GM19099 (cell line): ENCODE results near the gene PGA5.

ENCODE experiments used
- POLR2A ChIP-seq: IDR thresholded peaks from 3 replicates; pipeline ENCODE4 v1.6.1; 2011; ENCODE audit warnings: low read depth; ENCODE audit not compliant: insufficient read length; ENCODE audit errors: extremely low read depth

The PGA5 gene

DNA sequence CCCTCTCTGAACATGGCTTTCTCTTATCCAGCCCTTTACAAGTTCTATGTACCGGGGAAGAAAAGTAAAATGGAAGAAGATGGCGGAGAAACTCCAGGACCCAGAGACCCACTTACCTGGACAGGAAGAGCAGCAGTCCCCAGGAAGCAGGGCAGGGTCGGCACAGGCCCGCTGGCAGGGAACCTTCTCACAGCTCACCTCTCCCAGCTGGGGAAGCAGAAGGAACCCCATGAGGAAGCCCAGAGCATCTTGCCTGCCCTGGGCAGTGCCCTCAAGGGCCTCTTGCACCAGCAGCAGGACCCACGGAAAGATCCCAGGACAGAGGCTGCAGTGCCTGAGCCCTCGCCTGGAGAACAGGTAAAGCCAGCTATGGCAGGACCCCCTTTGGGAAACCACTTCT is 23.4 kb downstream of the PGA5 start:
- TF ChIP-seq POLR2A, result no peak

DNA sequence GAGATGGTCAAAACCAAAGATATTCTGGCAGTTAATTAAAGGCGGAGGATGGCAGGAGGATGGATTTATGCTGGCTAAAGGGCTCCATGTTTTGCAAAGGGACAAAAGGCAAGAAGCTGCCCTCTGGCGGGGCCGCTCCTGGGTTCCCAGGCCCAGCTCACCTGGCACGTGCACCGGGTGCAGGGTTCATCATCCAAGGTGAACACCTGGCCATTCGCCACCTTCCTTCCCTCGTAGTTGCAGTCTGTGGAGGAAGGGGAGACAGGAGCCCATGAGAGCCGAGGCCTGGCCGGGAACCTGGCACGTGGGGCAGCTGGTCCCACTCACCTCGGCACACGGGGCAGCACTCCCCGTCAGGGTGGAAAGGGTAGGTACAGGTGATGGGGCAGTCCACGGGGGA is 23.8 kb downstream of the PGA5 start:
- TF ChIP-seq POLR2A, result no peak

DNA sequence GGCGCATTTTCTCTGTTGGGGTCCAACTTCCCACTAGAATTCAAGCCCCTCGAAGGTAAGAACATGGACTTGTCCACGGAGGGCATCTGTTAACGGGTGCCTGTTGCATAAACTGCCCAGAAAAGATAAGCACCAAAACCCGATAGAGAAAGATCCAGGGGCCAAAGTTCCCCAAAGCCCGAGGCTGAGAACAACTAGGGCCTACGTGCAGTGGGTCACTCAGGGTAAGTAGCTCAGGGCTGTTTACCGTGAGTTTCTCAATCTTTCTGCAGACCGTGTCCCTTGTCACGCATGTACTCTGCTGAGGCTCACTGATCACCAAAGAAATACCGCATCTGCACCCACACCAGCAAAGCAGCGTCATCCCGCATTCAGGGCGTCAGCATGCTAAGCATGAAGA is 24.4 kb downstream of the PGA5 start:
- no peak for TF ChIP-seq POLR2A

DNA sequence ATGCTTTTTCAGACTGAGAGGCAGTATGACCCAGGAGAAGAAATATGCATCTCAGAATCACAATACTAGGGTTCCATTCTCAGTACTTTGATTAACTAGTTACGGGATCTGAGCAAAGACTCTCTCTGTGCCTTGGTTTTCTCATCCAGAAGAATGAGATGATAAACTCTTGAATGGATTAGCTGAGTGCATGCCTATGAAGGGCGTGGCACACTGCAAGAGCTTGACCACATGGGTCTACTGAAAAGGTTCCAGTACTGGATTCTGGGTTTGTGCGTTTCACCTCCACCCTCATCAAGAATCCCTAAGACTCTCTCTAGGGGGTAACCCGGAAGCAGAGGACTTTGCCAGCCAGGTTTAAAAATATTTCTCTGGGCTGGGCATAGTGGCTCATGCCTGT is 25.6 kb downstream of the PGA5 start:
- no peak for TF ChIP-seq POLR2A

DNA sequence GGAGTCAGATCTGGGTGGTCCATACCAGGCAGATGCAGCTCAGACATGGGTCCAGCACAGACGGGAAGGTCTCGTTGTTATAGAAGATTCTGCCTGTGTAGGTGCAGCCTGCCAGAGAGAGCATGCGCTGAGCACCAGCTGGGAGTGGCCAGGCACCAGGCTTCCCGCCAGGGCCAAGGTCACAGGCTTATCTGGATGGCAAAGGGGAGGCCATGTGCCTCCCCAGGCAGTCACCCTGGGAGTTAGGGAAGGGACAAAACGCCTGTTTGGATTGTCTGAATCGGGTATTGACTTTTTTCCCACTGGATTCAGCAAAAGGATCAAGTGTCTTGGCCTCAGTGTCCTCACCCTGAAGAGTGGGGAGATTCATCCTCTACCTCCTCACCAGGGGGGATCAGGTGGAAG is 26.5 kb downstream of the PGA5 start:
- TF ChIP-seq POLR2A, result no peak

DNA sequence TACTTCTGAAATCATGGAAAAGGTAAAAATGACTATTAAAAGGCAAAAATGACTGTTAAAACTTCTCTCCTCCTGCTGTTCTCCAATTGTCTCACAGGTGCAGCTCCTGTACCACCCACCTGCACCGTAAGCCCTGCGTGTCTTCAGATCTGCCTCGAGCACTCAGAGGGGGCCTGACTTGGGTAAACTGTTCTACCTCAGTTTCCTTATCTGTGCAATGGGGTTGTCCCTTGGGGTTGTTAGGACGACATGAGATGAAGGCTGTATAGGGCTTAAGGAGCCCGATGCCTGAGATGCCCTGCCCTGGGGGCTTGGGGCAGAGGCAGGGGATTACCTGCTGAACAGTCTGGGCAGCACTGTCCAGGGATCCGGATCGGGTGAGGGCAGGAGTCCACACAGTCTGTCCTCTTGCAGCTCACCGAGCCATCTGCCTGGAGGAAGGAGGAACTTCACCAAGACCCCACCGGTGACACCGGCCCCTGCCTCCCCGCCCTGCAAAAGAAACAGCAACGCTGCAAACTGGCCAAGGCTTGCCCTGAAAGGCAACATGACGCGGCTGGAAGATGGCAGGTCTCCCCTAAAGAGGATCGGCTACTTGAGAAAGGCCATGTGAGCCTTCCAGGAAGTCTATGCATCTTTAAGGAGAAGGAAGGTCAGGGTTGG is 27.7 kb downstream of the PGA5 start:
- TF ChIP-seq POLR2A, result no peak

DNA sequence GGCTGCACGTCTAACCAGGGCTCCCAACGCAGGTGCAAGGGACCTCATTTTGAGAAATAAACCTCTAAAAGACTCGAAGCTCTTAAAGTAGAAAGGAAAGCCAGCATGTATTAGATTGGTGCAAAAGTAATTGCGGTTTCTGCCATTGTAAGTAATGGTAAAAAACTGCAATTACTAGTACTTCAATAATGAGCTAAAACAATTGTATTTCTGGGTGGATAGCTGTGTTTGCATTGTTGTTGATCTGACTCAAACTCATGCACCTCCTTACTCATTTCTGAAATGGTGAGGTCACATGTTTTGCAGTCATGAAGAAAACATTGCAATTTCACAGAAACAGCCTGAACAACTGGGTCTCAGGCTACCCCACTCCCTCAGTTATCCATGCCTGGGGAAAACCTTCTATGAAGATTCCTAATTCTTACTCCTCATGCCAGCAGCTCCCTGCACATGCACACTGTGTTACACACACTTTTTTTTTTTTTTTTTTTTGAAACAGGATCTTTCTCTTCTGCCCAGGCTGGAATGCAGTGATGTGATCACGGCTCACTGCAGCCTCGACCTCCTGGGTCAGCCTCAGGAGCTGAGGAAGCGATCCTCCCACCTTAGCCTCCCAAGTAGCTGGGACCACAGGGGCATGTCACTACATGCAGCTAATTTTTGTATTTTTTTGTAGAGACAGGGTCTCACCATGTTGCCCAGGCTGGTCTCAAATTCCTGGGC is 29.5 kb downstream of the PGA5 start:
- TF ChIP-seq POLR2A, result no peak

DNA sequence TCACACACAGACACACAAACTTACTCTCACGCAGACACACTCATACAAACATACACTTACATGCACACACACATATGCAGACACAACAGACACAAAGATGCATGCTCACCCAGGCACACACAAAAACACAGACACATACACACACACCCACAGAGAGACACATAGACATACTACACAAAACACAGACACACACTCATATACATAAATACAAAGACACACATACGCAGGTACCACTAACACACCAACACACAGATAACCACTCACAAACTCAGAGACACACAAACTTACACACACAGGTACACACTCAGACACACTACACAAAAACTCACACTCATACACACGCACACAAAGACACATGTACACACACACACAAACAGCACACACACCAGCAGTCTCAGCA is 31.8 kb downstream of the PGA5 start:
- no peak for TF ChIP-seq POLR2A

DNA sequence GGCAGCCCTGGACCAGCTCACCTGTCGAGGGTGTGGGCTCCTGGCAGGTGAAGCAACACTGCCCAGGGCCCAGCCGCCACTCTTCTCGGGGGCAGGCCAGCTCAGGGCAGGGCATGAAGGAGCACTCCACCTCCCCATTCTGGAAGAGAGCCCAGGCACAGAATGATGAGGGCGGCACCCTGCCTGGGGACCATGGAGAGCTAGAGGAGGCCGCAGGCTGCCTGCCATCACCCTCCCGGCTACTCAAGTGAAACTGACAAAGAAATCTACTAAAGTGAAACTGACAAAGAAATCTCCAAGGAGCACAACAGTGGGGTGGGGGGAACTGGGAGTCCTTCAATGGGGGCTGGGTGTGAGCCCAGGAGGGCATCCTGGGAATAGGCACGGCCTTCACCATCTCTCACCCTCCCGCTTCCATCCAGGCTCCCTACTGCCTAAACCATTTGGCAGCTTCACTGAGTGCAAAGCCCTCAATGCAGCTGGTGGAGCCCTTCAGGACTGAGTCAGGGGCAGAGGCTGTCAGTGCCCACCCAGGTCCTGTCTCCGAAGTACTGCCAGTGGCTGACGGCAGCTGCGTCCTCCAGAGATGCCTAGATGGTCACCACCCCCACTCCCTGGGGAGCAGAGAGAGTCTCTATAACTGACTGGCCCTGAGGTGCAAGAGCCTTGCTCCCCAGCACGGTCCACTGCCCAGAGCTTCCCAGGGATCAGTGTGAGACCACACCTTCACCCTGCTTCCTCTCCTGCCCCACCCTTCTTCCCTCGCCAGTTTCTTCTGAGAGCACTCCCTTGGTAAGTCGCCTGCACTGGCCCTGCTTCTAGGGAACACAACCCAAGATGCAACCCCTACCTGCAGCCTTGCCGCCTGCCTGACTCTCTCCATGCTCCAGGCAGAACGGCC is 32.5 kb downstream of the PGA5 start:
- TF ChIP-seq POLR2A, result no peak

DNA sequence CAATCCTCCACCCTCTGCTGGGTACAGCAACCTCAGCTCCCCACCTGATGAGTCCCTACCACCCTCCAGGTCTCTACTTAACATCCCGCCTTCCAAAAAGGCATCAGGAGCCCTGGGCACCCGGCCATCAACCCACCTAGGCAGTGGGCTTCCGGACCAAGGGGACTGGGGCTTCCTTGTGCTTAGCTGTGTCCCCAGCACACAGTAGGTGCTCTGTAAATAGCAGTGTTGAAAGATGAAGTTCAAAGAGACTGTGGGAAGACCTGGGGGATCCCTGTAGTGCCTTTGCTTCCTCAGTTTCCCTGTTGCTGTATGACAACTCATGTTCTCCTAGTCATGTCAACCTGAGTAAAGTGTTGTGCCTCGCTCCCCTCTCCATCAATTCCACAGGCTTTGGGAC is 33.1 kb downstream of the PGA5 start:
- TF ChIP-seq POLR2A, result no peak

DNA sequence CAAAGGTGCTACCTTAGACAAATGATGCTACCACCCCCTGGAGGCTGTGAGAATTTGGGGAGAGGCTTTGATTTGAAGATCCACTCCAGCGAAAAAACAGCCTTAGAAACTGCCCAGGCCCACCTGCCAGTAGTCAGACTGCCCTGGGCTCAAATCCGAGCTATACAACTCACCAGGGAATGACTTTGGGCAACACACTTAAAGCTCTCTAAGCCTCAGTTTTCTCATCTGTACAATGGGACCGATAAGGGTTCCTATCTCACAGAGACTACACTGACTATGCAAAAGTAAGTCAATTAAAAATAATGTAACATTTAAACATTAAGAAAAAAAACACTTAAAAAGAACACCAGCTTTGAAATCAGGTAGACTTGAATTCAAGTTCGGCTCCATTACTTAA is 34.2 kb downstream of the PGA5 start:
- TF ChIP-seq POLR2A, result no peak

DNA sequence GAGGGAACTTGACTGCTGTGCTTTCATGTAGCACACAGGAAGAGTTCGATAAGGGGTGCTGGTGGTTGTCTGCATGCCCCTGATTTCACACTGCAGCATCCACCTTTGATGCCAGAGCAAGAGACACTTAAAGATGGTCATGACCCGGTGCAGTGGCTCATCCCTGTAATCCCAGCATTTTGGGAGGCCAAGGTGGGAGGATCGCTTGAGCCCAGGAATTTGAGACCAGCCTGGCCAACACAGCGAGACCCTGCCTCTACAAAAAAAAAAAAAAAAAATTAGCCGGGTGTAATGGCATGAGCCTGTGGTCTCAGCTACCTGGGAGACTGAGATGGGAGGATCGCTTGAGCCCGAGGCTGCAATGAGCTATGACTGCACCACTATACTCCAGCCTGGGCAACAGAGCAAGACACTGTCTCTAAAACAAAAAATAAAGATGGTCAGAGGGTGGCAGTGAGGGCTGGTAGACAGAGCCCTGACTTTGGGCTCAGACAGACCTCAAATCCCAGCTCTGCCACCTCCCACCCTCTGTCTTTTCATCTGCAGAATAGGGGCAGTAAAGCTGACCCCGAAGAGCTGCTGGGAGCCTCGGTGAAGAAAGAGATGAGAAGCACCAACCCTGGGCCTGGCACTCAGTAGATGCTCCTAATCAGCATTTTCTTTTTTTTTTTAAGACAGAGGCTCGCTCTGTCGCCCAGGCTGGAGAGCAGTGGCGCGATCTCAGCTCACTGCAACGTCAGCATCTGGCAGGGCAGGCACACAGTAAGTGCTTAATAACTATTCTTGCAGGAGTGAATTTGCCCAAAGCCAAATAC is 36.4 kb downstream of the PGA5 start:
- no peak for TF ChIP-seq POLR2A

DNA sequence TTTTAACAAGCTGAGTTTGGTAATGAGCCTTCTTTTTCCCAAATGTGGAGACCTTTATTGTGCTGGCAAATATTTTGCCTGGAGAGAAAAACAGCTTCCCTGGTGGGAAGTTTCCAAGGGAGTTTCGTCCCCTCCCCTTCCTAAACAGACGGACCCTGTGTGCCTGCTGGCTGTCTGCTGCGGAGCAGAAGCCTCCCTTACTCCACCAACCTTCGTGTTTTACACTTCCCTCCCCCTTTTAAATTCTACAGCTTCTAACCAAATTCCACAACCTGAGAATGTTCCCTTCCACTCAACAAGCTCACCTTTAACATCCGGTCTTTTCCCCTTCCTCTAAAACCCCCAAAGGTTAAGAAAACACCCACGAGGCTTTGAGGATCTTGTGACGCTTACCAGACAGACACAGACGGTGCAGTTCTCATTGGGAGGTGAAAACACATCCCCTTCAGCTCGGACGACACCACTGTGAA is 37.1 kb downstream of the PGA5 start:
- no peak for TF ChIP-seq POLR2A

DNA sequence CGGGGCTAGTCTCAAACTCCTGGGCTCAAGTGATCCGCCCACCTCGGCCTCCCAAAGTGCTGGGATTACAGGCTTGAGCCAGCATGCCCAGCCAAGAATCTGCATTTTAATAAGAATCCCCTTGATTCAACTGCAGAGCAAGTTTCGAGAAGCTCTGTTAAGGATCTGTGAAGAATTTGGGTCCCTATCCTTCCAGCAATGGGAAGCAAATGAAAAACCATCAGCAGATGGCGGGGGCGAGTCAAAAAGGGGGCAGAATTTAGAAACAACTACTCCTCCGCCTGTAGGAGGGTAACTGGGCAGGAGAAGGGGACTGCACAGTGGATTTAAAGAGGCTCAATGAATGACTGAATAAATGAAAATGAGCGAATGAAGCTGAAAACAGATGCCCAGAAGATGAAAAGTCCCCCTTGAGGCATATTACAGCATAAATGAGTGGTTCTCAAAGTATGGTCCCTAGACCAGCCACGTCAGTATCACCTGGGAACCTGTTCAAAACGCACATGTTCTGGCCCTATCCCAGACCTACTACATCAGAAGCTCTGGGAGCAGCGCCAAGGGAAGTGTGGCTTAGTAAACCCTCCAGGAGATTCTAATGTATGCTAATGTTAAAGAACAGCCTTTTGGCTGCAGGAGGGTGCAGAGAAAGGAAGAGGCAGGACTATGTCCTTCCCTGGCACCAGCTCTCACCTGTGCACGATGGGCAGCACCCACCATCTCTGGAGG is 39.1 kb downstream of the PGA5 start:
- TF ChIP-seq POLR2A, result no peak
